MM.1S (cell line): ENCODE data around the gene DPYSL4.

Source experiments
- EZH2 ChIP-seq: fragments of 300-600 bp; sonication (generic); optimal IDR thresholded peaks from 2 replicates; pipeline ENCODE3; 2017; ENCODE audit warnings: low read depth, mild to moderate bottlenecking, antibody characterized with exemption, low read length, mixed read lengths
- EZH2phosphoT487 ChIP-seq: fragments of 300-600 bp; sonication (generic); IDR thresholded peaks from 2 replicates; pipeline ENCODE4 v1.6.1; 2018; ENCODE audit warnings: antibody characterized with exemption, low read length
- TF ChIP-seq, protein P1 (sequence below): fragments of 300-600 bp; sonication (generic); IDR thresholded peaks from 2 replicates; pipeline ENCODE4 v1.5.1; 2016; ENCODE audit warnings: antibody characterized with exemption, low read length, mixed read lengths

DNA sequence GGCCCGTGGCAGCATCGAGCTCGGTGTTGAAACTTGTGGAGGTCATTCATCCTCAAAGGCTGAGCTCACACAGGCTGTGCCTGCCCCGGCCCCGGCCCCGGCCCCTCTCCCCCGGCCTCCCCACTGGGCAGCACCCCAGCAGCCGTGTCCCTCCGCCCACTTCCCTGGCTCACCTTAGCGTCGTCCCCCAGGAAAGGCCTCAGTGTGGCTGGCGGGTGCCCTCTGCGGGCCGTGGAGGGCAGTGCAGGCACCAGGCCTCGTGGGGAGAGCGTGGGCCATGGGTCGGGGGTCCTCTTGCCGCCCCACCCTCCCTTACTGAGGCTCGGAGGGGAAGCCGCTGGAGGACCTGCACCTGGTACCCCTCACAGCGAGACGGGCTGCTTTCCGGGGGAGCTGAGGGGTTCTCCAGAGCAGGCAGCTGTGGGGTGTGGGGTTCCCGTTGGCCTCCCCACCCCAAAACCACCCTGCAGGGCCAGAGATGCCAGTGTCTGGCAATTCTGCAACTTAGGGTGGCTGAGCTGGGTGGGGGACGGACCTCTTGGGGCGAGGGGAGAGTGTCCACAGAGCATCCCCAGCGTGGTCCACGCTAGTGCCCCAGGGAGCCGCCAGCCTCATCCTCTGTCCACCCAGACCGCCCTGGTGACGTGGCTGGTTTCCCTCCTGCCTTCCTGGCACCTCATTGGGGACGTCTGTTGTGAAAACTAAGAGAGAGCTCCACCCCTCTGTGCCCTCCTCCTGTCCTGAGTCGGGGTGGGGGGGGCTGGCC lies 44.2 kb upstream of the DPYSL4 start:
- TF ChIP-seq, protein P1, sequence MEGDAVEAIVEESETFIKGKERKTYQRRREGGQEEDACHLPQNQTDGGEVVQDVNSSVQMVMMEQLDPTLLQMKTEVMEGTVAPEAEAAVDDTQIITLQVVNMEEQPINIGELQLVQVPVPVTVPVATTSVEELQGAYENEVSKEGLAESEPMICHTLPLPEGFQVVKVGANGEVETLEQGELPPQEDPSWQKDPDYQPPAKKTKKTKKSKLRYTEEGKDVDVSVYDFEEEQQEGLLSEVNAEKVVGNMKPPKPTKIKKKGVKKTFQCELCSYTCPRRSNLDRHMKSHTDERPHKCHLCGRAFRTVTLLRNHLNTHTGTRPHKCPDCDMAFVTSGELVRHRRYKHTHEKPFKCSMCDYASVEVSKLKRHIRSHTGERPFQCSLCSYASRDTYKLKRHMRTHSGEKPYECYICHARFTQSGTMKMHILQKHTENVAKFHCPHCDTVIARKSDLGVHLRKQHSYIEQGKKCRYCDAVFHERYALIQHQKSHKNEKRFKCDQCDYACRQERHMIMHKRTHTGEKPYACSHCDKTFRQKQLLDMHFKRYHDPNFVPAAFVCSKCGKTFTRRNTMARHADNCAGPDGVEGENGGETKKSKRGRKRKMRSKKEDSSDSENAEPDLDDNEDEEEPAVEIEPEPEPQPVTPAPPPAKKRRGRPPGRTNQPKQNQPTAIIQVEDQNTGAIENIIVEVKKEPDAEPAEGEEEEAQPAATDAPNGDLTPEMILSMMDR: peak; percentile 57
- TF ChIP-seq EZH2 (no peak), EZH2phosphoT487 (no peak)
